HepG2 (cell line): ENCODE data around the gene SLIT1. TPM values are rescaled to one million over a fixed set of nuclear protein-coding genes. Genes with fewer than 3 reads are reported as not detected.

Experiments used
- ATAC-seq: fragments of 200-7000 bp; cut with Tn5 transposase; 3 replicates; pipeline ENCODE4 v1.9.1; 2020; ENCODE audit warnings: mild to moderate bottlenecking, moderate library complexity
- BruUV-seq: library from RNA; stranded (reverse); fragments of 400-500 nt; replicated peaks from 2 replicates; lab custom pipeline; 2021; lab: Mats Ljungman, UMichigan
- CTCF ChIA-PET: fragments of 300-600 bp; formaldehyde crosslinking; extraction: SDS; loops from one replicate; lab custom pipeline; 2021; ENCODE audit warnings: low total read pairs, inconsistent platforms, low intra/inter-chr PET ratio; lab: Yijun Ruan, JAX
- POLR2A ChIA-PET: fragments of 350-600 bp; sonication (Branson Sonifier 250); formaldehyde crosslinking; loops from one replicate; lab custom pipeline; 2020; ENCODE audit warnings: antibody characterized with exemption, inconsistent platforms; lab: Yijun Ruan, JAX
- DNase-seq: peaks from one replicate; pipeline ENCODE4 v3.0.0-alpha.2; 2015; ENCODE audit warnings: low spot score
- FAIRE-seq: peaks from 3 replicates; lab custom pipeline; 2011; peaks lifted over from hg19 to GRCh38; lab: Jason Lieb, UNC
- H2AFZ ChIP-seq: one replicate; pipeline ENCODE4 v1.6.1; 2011; ENCODE audit warnings: low read length, inconsistent platforms
- H3K27ac ChIP-seq: fragments of 300-600 bp; 3 replicates; pipeline ENCODE4 v1.8.0; 2011; ENCODE audit warnings: mixed run types, mild to moderate bottlenecking, mixed read lengths, low read length, inconsistent platforms; ENCODE audit not compliant: insufficient read depth; ENCODE audit errors: extremely low read length
- H3K27me3 ChIP-seq, 2 experiments: fragments of 200-600 bp in 1 of 2; 2 replicates in 1 of 2; 3 replicates in 1 of 2; pipeline versions ENCODE4 v1.6.0 to v1.8.0; 2011; ENCODE audit warnings: low read length in 2 of 2, mild to moderate bottlenecking in 2 of 2, moderate library complexity in 2 of 2, inconsistent platforms in 1 of 2; ENCODE audit not compliant: insufficient read depth in 2 of 2, control insufficient read depth in 1 of 2
- H3K36me3 ChIP-seq, 2 experiments: fragments of 200-600 bp in 1 of 2; replicated peaks in 1 of 2; 2 replicates in 1 of 2; 3 replicates in 1 of 2; pipeline versions ENCODE4 v1.5.1 to v1.8.0; 2011; ENCODE audit warnings: low read length in 2 of 2, inconsistent platforms in 1 of 2; ENCODE audit not compliant: insufficient read depth in 2 of 2, control insufficient read depth in 1 of 2
- H3K4me1 ChIP-seq: 2 replicates; pipeline ENCODE4 v1.5.1; 2012; ENCODE audit warnings: low read length, inconsistent platforms; ENCODE audit not compliant: insufficient read depth
- H3K4me2 ChIP-seq: 2 replicates; pipeline ENCODE4 v1.6.0; 2011; ENCODE audit warnings: low read depth, low read length, inconsistent platforms
- H3K4me3 ChIP-seq, 3 experiments: fragments of 200-600 bp in 1 of 3; sonication (generic), shearing (Covaris generic) in 1 of 3; replicated peaks in 1 of 3; 2 replicates each; pipeline ENCODE4 v1.5.1; 2011 to 2016; ENCODE audit warnings: low read length in 3 of 3, inconsistent platforms in 2 of 3, low read depth in 2 of 3, mild to moderate bottlenecking in 2 of 3, control low read depth in 1 of 3, mixed read lengths in 1 of 3; ENCODE audit not compliant: insufficient read depth in 1 of 3
- H3K79me2 ChIP-seq: one replicate; pipeline ENCODE4 v1.6.1; 2011; ENCODE audit warnings: low read length, inconsistent platforms; ENCODE audit not compliant: insufficient read depth
- H3K9ac ChIP-seq: 2 replicates; pipeline ENCODE4 v1.6.0; 2011; ENCODE audit warnings: mild to moderate bottlenecking, low read depth, low read length, inconsistent platforms; ENCODE audit not compliant: insufficient read depth
- H3K9me3 ChIP-seq: 2 replicates; pipeline ENCODE4 v1.5.1; 2012; ENCODE audit warnings: mild to moderate bottlenecking, low read length
- H4K20me1 ChIP-seq: 2 replicates; pipeline ENCODE4 v1.6.0; 2011; ENCODE audit warnings: inconsistent platforms, mild to moderate bottlenecking, low read length, moderate library complexity; ENCODE audit not compliant: insufficient read depth
- FOXA1 ChIP-seq, 2 experiments: fragments of 450-650 bp in 1 of 2; sonication (generic) in 1 of 2; formaldehyde crosslinking in 1 of 2; IDR thresholded peaks; 2 replicates each; pipeline versions ENCODE4 v1.4.0 to v1.6.1; 2016 to 2020; ENCODE audit warnings: missing genetic modification reagents in 1 of 2
- IKZF1 ChIP-seq: fragments of 450-650 bp; IDR thresholded peaks from 2 replicates; pipeline ENCODE4 v1.7.1; 2016
- KDM6A ChIP-seq: IDR thresholded peaks from 2 replicates; pipeline ENCODE4 v1.6.1; 2016; ENCODE audit warnings: low read depth
- KLF16 ChIP-seq, 2 experiments: sonication (generic) in 1 of 2; formaldehyde crosslinking in 1 of 2; IDR thresholded peaks; 2 replicates each; pipeline versions ENCODE4 v1.6.1 to v1.8.0; 2016 to 2023; ENCODE audit warnings: missing genetic modification reagents in 2 of 2, missing compliant biosample characterization in 1 of 2
- NFRKB ChIP-seq: fragments of 450-650 bp; IDR thresholded peaks from 2 replicates; pipeline ENCODE4 v1.6.1; 2017
- POGZ ChIP-seq: sonication (generic); formaldehyde crosslinking; IDR thresholded peaks from 2 replicates; pipeline ENCODE4 v1.4.0; 2020; ENCODE audit warnings: mild to moderate bottlenecking, missing genetic modification reagents
- RARA ChIP-seq: IDR thresholded peaks from 2 replicates; pipeline ENCODE4 v1.6.1; 2016; ENCODE audit warnings: missing genetic modification reagents, missing compliant biosample characterization
- XBP1 ChIP-seq: sonication (generic); formaldehyde crosslinking; IDR thresholded peaks from 2 replicates; pipeline ENCODE4 v1.5.0; 2020; ENCODE audit warnings: missing genetic modification reagents
- ZBTB10 ChIP-seq: sonication (generic); formaldehyde crosslinking; IDR thresholded peaks from 2 replicates; pipeline ENCODE4 v1.4.0; 2020; ENCODE audit warnings: missing genetic modification reagents, borderline replicate concordance
- ZNF619 ChIP-seq: sonication (generic); formaldehyde crosslinking; IDR thresholded peaks from 2 replicates; pipeline ENCODE4 v1.4.0; 2020; ENCODE audit warnings: mild to moderate bottlenecking, missing genetic modification reagents
- WGBS: methylation state at CpG from one replicate; pipeline ENCODE4 v1.1.6; 2017; ENCODE audit warnings: low lambda C conversion rate; 5-methylcytosine and 5-hydroxymethylcytosine counted together
- in situ Hi-C: cut with HindIII; loops from 2 replicates; pipeline ENCODE4 v1.10.0; 2017; ENCODE audit warnings: low pct_unique_long_range_greater_than_20kb; ENCODE audit not compliant: extremely low pct_ligation_motif_present
- intact Hi-C: fragments of 100-400 bp; cut with micrococcal nuclease; formaldehyde crosslinking; loops from one replicate; pipeline ENCODE4 v1.10.0; 2022; ENCODE audit not compliant: unreplicated experiment
- polyA plus RNA-seq, 8 experiments: library from polyadenylated mRNA; depleted of rRNA in 3 of 8; stranded (reverse) in 7 of 8; unstranded in 1 of 8; fragments of >200 nt; fragmentation: Illumina TruSeq in 4 of 8; extraction: Trizol in 4 of 8; gene quantifications; 2 replicates each; pipeline versions ENCODE4 v1.2.1 to v1.2.3, GENCODE V29; 2011 to 2016; ENCODE audit warnings: low read depth in 4 of 8, missing spikeins in 1 of 8, mixed read lengths in 1 of 8; ENCODE audit not compliant: insufficient read depth in 1 of 8
- total RNA-seq, 5 experiments: library from RNA; depleted of rRNA; stranded (reverse); fragments of >200 nt; fragmentation: Illumina TruSeq; extraction: Trizol; gene quantifications; 2 replicates each; pipeline ENCODE4 v1.2.3, GENCODE V29; 2016; ENCODE audit warnings: low read depth in 1 of 5
- TF ChIP-seq, protein P1 (sequence below): IDR thresholded peaks from 2 replicates; pipeline ENCODE4 v1.6.1; 2016; ENCODE audit warnings: mild to moderate bottlenecking
- TF ChIP-seq, protein P2 (sequence below): sonication (generic); formaldehyde crosslinking; IDR thresholded peaks from 2 replicates; pipeline ENCODE4 v1.5.0; 2020; ENCODE audit warnings: mild to moderate bottlenecking, missing genetic modification reagents, moderate library complexity

Gene SLIT1
- total and polyA plus RNA-seq, 2 of the 13 experiments (the other 11 are each of a cell fraction or from before 2014, with no cell fraction given), result 0.09 to 0.33 TPM

GRCh38 chr10:96986200-96986856, 199.4 kb downstream of the SLIT1 start:
- Histone ChIP-seq H3K27ac (no peak overlapping the region), H3K4me1 (no peaks in the 10 kb centered on the region), H4K20me1 (no peaks in the 10 kb centered on the region), H3K9ac (no peak overlapping the region), H3K36me3 (peaks cover 7 to 20% of the 10 kb centered on the region in 2 experiments; a peak in 4 of 5 replicates), H3K79me2 (no peaks in the 10 kb centered on the region), H3K9me3 (no peaks in the 10 kb centered on the region), H3K27me3 (no peaks in the 10 kb centered on the region), H3K4me2 (no peak overlapping the region), H2AFZ (no peak overlapping the region), H3K4me3 (no peak overlapping the region)
- ATAC-seq (no peak), DNase-seq (no peak), FAIRE-seq (no peak)
- intact Hi-C loops (no loop called here), in situ Hi-C loops (no loop called here)
- 97% methylated on average over 6 of the region's 6 CpGs for WGBS
- no peak for TF ChIP-seq FOXA1 (IDR thresholded peaks at IDR 0.05)
- no peak for TF ChIP-seq FOXA1 (CRISPR knock-in tag; IDR thresholded peaks at IDR 0.05)
- no peak for TF ChIP-seq NFRKB
- no peak for TF ChIP-seq ZBTB10 (CRISPR knock-in tag)
- BruUV-seq, result no TSS peak
- ChIA-PET POLR2A (no interaction called here), CTCF (no interaction called here)

DNA sequence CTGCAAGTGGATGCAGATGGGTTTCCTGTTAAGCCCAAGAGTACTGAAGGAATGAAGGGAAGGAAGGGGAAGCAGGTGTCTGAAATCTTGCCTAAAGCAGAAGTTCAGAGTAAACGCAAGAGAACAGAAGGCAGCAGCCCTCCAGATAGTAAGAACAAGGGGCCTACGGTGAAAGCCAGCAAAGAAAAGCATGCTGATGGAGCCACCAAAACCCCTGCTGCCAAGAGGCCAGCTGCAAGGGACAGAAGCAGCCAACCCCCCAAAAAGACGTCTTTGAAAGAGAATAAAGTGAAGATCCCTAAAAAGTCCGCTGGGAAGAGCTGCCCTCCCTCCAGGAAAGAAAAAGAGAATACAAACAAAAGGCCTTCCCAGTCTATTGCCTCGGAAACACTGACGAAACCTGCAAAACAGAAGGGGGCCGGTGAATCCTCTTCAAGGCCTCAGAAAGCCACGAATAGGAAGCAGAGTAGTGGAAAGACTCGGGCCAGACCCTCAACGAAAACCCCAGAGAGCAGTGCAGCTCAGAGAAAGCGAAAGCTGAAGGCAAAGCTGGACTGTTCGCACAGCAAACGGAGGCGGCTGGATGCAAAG, 201.1 kb downstream of the SLIT1 start:
- in situ Hi-C loops, result no loop called here
- no peak for TF ChIP-seq XBP1
- TF ChIP-seq, protein P1, sequence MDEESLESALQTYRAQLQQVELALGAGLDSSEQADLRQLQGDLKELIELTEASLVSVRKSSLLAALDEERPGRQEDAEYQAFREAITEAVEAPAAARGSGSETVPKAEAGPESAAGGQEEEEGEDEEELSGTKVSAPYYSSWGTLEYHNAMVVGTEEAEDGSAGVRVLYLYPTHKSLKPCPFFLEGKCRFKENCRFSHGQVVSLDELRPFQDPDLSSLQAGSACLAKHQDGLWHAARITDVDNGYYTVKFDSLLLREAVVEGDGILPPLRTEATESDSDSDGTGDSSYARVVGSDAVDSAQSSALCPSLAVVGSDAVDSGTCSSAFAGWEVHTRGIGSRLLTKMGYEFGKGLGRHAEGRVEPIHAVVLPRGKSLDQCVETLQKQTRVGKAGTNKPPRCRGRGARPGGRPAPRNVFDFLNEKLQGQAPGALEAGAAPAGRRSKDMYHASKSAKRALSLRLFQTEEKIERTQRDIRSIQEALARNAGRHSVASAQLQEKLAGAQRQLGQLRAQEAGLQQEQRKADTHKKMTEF (CRISPR knock-in tag), result no peak
- no peak for TF ChIP-seq RARA (CRISPR knock-in tag)
- TF ChIP-seq, protein P2, sequence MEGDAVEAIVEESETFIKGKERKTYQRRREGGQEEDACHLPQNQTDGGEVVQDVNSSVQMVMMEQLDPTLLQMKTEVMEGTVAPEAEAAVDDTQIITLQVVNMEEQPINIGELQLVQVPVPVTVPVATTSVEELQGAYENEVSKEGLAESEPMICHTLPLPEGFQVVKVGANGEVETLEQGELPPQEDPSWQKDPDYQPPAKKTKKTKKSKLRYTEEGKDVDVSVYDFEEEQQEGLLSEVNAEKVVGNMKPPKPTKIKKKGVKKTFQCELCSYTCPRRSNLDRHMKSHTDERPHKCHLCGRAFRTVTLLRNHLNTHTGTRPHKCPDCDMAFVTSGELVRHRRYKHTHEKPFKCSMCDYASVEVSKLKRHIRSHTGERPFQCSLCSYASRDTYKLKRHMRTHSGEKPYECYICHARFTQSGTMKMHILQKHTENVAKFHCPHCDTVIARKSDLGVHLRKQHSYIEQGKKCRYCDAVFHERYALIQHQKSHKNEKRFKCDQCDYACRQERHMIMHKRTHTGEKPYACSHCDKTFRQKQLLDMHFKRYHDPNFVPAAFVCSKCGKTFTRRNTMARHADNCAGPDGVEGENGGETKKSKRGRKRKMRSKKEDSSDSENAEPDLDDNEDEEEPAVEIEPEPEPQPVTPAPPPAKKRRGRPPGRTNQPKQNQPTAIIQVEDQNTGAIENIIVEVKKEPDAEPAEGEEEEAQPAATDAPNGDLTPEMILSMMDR (CRISPR knock-in tag), result no peak
- TF ChIP-seq ZNF619 (CRISPR knock-in tag), result no peak
- TF ChIP-seq POGZ (CRISPR knock-in tag), result no peak
- TF ChIP-seq KLF16 (CRISPR knock-in tag; IDR thresholded peaks at IDR 0.05), result no peak
- TF ChIP-seq IKZF1, result no peak
- TF ChIP-seq KDM6A (CRISPR knock-in tag), result no peak

More for the DNA sequence above, 201.1 kb downstream of the SLIT1 start:
- 94% methylated on average over 14 of the region's 14 CpGs for WGBS
- ChIA-PET CTCF (no interaction called here), POLR2A (no interaction called here)
- Histone ChIP-seq H3K4me3 (no peak overlapping the region), H4K20me1 (no peaks in the 10 kb centered on the region), H3K4me2 (no peak overlapping the region), H3K27me3 (no peaks in the 10 kb centered on the region), H3K79me2 (no peaks in the 10 kb centered on the region), H2AFZ (no peak overlapping the region), H3K9ac (no peak overlapping the region), H3K36me3 (peaks cover 11 to 27% of the 10 kb centered on the region in 2 experiments; a peak in 4 of 5 replicates), H3K9me3 (no peaks in the 10 kb centered on the region), H3K27ac (no peak overlapping the region), H3K4me1 (no peaks in the 10 kb centered on the region)
- no peak for ATAC-seq
- intact Hi-C loops, result no loop called here
- FAIRE-seq, result no peak
- BruUV-seq, result TSS peak; percentile 15
- DNase-seq, result no peak
